IPS DF 19.7 (cell line): ENCODE results near the gene COG1.
"Not testable (repeated sequence)": the region's sequence is repeated elsewhere in the genome, so short reads cannot be mapped to it uniquely, and the experiment has no call there.

Experiments
- DNase-seq: peaks from one replicate; pipeline ENCODE4 v3.0.0-alpha.2; 2013; ENCODE audit warnings: low read depth, low spot score

COG1 gene

GRCh38 chr17:73192894-73193701 lies at the start of gene COG1:
Gene COG1 (plus strand): TSS chr17:73193055. CDS start chr17:73193070, 15 bp downstream.
- DNase-seq, result no peak

- not testable (repeated sequence) for DNase-seq
These were observed 48.6 kb upstream of the COG1 start for GRCh38 chr17:73144209-73144608.

- no peak for DNase-seq
These were observed 47.2 kb upstream of the COG1 start for GRCh38 chr17:73145641-73146040.

- not testable (repeated sequence) for DNase-seq
These were observed 45.1 kb upstream of the COG1 start for GRCh38 chr17:73147791-73148190.

GRCh38 chr17:73148540-73149334 lies 44.1 kb upstream of the COG1 start:
- no peak for DNase-seq

- DNase-seq, result not testable (repeated sequence)
These were observed 42.1 kb upstream of the COG1 start for GRCh38 chr17:73150622-73151300.

GRCh38 chr17:73151916-73152632 lies 40.8 kb upstream of the COG1 start:
- no peak for DNase-seq

- DNase-seq, result no peak
These were observed 37.3 kb upstream of the COG1 start for GRCh38 chr17:73155410-73156165.

GRCh38 chr17:73156166-73156840 lies 36.6 kb upstream of the COG1 start:
- DNase-seq, result no peak

- no peak for DNase-seq
These were observed 35.9 kb upstream of the COG1 start for GRCh38 chr17:73156887-73157520.

- DNase-seq, result no peak
These were observed 35.3 kb upstream of the COG1 start for GRCh38 chr17:73157521-73157890.

- DNase-seq, result no peak
These were observed 34.7 kb upstream of the COG1 start for GRCh38 chr17:73158133-73158532.

GRCh38 chr17:73160980-73161630 lies 31.8 kb upstream of the COG1 start:
- no peak for DNase-seq

GRCh38 chr17:73163043-73163442 lies 29.8 kb upstream of the COG1 start:
- no peak for DNase-seq

GRCh38 chr17:73165616-73166404 lies 27.0 kb upstream of the COG1 start:
- no peak for DNase-seq

GRCh38 chr17:73166731-73167581 lies 25.9 kb upstream of the COG1 start:
- DNase-seq, result no peak

GRCh38 chr17:73168667-73169066 lies 24.2 kb upstream of the COG1 start:
- no peak for DNase-seq

- DNase-seq, result no peak
These were observed 22.5 kb upstream of the COG1 start for GRCh38 chr17:73170324-73170723.
